Measurements from ENCODE around the gene HBEGF.

DNA sequence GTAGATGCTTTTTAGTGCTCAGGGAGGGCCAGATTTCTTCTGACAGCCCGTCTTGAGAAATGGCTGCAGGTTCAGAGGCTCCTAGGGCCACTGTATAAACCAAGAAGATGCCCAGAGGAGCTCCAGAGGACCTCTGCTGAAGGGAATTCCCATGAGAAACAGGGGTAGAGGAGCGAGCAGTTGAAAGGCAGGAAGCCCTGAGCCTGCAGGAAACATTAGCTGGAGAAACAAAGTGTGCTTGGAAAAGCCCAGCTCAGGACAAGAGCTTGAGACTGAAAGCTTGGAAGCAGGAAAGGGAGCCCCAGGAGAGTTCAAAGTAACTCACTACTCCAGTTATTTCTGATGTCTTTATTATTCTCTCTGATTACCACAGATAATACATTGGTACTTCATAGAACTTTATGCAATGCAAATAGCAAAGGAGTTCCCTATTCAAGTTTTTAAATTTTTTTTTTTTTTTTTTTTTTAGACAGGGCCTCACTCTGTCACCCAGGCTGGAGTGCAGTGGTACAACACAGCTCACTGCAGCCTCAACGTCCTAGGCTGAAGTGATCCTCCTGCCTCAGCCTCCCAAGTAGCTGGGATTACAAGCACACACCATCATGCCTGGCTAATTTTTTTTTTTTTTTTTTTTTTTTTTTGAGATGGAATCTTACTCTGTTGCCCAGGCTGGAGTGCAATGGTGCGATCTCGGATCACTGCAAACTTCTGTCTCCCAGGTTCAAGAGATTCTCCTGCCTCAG lies 16.5 kb downstream of the HBEGF start:
- TF ChIP-seq GATA2 (IDR thresholded peaks at IDR 0.05; ENCODE audit: low read depth, low read length) (no peak), GATA3 (IDR thresholded peaks at IDR 0.05; ENCODE audit: low read depth, low read length) (no peak)

Data from SH-SY5Y (cell line).